Measurements from ENCODE around the gene FICD.

DNA sequence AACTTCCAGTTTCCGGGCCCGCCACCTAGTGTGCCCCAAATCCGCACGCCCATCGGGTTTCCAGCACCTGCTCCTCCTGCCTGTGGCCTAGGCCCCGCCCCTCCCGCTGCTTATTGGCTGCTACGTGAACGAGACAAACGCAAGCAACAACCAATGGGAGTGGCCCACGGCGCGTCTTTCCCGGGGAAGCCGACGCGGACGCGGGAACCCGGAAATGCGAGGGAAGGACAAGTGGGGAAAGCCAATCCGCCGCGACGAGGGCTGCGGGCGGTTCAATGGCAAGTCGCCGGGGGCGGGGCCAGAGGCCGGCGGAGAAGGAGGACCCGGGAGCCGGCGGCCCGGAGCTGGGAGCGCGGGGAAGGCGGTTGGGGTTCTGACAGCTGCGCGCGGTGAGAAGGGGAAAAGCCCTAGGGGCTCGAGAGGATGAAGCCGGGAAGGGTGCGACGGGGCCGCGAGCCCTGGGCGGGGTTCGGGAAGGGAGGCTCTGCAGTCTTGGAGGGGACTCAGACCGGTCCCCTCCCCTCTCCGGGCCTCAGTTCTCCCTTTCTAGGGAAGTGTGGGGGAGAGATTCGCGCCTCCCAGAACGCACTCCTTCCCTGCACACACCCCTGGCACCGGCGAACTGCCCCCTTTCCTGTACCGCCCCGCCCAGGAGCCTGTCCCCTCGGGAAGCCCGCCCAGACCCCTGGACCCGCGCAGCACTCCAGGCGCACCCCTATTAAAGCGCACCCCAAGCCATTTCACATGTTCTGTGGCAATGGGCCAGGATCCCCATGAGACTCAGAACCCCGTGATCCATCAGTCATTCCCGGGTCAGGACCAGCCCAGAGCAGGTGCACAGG lies at the start of gene FICD:
- TF ChIP-seq, protein P1, sequence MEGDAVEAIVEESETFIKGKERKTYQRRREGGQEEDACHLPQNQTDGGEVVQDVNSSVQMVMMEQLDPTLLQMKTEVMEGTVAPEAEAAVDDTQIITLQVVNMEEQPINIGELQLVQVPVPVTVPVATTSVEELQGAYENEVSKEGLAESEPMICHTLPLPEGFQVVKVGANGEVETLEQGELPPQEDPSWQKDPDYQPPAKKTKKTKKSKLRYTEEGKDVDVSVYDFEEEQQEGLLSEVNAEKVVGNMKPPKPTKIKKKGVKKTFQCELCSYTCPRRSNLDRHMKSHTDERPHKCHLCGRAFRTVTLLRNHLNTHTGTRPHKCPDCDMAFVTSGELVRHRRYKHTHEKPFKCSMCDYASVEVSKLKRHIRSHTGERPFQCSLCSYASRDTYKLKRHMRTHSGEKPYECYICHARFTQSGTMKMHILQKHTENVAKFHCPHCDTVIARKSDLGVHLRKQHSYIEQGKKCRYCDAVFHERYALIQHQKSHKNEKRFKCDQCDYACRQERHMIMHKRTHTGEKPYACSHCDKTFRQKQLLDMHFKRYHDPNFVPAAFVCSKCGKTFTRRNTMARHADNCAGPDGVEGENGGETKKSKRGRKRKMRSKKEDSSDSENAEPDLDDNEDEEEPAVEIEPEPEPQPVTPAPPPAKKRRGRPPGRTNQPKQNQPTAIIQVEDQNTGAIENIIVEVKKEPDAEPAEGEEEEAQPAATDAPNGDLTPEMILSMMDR (conservative IDR thresholded peaks at IDR 0.05; ENCODE audit: low read length) = no peak
- TF ChIP-seq EZH2phosphoT487 (IDR thresholded peaks at IDR 0.05; ENCODE audit: borderline replicate concordance, low read depth, low read length) = no peak
